ENCODE data around the gene LRRC15. TPM values are rescaled to one million over a fixed set of nuclear protein-coding genes. Genes with fewer than 3 reads are reported as not detected.

The LRRC15 gene
- polyA plus RNA-seq, 3 donors: not detected

DNA sequence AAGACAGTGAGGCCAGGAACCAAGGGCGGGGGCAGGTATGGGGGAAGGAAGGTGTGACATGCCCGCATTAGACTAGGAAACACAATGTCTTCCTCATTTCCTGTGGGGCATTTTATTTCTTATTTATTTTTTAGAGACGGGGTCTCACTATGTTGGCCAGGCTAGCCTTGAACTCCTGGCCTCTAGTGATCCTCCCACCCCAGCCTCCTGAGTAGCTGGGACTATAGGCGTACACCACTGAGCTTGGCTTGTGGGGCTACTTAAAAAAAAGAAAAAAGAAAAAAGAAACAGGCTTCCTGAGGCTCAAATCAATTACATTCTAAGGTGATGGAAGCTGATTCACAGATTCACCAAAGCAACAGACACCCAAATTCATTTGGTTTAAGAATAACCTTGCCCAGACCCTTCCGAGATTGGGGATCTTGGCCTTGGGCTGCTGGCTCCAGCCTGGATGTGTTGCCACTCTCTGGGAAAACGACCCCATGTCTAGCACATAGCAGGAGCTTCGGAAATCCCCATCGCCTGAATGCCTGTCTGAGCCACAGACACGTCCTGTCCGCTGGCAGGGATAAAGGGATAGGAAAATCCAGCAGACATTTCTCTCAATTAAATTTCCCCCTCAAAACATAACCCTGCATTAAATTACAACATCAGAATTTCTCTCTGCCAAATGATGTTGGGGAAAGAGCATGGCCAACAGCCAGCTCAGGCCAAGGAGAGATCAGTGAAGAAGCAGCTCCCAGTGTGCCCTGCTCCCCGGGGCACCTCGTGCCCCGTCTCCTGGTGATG is 31.4 kb downstream of the LRRC15 start:
- H3K9ac ChIP-seq (ENCODE audit: insufficient read depth, low read length, poor library complexity, severe bottlenecking): no peak overlapping the region
- H3K36me3 ChIP-seq (replicated peaks in 1 of 2; ENCODE audit: control insufficient read depth in 1 of 2, insufficient read depth in 2 of 2, low read length in 2 of 2): no peaks in the 10 kb centered on the region
- H3K4me2 ChIP-seq (replicated peaks; ENCODE audit: extremely low read depth, low read length, poor library complexity, severe bottlenecking): no peak overlapping the region
- Mint-ChIP-seq H3K36me3 (no peaks in the 10 kb centered on the region), H3K9me3 (peaks cover 0 to 4% (median 0%) of the 10 kb centered on the region in 7 donors), H3K4me3 (peak overlapping the region in 1 of 2 donors; percentile 4), H3K27me3 (ENCODE audit: low read depth in 3 of 3) (peaks cover 21 to 29% (median 25%) of the 10 kb centered on the region in 3 donors), H3K27ac (no peak overlapping the region), H3K4me1 (peaks cover 4% of the 10 kb centered on the region)
- H3K4me3 ChIP-seq (replicated peaks in 1 of 3; ENCODE audit: low read depth in 2 of 3, low read length in 3 of 3): no peak overlapping the region
- H3K27me3 ChIP-seq (ENCODE audit: control insufficient read depth in 2 of 2, insufficient read depth in 2 of 2, low read length in 2 of 2): peaks cover 0 to 3% of the 10 kb centered on the region in 2 donors
- H3K79me2 ChIP-seq (ENCODE audit: insufficient read depth, low read length): no peaks in the 10 kb centered on the region
- WGBS (ENCODE audit: insufficient coverage): 95% methylated on average over 4 of the region's 13 CpGs
- H2AFZ ChIP-seq (ENCODE audit: insufficient read depth, low read depth, low read length, poor library complexity, severe bottlenecking): no peak overlapping the region
- DNase-seq: no peak
- intact Hi-C loops (cut with micrococcal nuclease): no loop called here
- peaks cover 5 to 8% of the 10 kb centered on the region in 2 donors for H3K4me1 ChIP-seq (ENCODE audit: control insufficient read depth in 1 of 2, insufficient read depth in 2 of 2, low read length in 2 of 2)
- TF ChIP-seq, protein P1, sequence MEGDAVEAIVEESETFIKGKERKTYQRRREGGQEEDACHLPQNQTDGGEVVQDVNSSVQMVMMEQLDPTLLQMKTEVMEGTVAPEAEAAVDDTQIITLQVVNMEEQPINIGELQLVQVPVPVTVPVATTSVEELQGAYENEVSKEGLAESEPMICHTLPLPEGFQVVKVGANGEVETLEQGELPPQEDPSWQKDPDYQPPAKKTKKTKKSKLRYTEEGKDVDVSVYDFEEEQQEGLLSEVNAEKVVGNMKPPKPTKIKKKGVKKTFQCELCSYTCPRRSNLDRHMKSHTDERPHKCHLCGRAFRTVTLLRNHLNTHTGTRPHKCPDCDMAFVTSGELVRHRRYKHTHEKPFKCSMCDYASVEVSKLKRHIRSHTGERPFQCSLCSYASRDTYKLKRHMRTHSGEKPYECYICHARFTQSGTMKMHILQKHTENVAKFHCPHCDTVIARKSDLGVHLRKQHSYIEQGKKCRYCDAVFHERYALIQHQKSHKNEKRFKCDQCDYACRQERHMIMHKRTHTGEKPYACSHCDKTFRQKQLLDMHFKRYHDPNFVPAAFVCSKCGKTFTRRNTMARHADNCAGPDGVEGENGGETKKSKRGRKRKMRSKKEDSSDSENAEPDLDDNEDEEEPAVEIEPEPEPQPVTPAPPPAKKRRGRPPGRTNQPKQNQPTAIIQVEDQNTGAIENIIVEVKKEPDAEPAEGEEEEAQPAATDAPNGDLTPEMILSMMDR (IDR thresholded peaks at IDR 0.05): no peak
- no peaks in the 10 kb centered on the region for H3K9me3 ChIP-seq (replicated peaks in 1 of 2; ENCODE audit: control insufficient read depth in 1 of 2, insufficient read depth in 1 of 2, low read length in 2 of 2)
- H4K20me1 ChIP-seq (ENCODE audit: insufficient read depth, low read length): no peaks in the 10 kb centered on the region
- H3K27ac ChIP-seq (ENCODE audit: low read depth in 1 of 2, low read length in 2 of 2): no peak overlapping the region

DNA sequence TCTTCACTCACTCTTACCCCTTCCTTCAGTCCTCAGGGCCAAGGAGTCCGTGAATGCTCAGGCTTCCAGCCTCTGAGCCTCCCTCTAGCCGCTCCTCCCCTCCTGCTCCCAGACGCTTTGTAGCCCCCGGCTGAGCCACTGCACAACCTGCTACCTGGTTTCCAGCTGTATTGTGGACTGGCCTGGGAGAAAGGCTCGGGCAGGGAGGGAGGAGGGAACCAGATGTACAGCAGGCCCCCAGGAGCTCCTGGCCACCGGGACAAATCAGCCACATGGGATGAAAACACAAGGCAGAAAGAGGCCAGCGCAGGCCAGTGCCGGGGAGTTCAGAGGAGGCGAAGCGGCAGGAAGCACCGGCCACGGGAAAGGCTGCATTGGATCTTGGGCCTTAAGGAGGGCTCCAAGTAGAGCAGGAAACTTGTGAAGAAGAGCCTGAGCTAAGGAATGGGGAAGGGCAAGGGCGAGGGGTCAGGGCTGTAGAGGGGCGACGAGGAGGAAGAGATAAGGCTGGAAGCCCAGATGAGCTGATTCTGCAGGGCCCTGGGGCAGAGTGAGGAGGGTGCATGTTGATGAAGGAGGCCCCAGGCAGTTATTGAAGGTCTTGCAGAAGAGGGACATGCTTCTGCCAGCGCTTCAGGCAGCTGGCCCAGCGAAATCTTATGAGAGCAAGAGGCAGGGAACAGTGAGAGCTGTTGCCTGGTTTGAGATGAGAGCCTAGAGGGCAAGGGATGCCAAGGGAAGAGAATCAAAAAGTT is 32.8 kb downstream of the LRRC15 start:
- Histone ChIP-seq H3K4me1 (ENCODE audit: control insufficient read depth in 1 of 2, insufficient read depth in 2 of 2, low read length in 2 of 2) (peaks cover 6 to 9% of the 10 kb centered on the region in 2 donors), H3K9me3 (replicated peaks in 1 of 2; ENCODE audit: control insufficient read depth in 1 of 2, insufficient read depth in 1 of 2, low read length in 2 of 2) (no peaks in the 10 kb centered on the region), H4K20me1 (ENCODE audit: insufficient read depth, low read length) (no peaks in the 10 kb centered on the region), H3K9ac (ENCODE audit: insufficient read depth, low read length, poor library complexity, severe bottlenecking) (no peak overlapping the region), H3K79me2 (ENCODE audit: insufficient read depth, low read length) (no peaks in the 10 kb centered on the region), H2AFZ (ENCODE audit: insufficient read depth, low read depth, low read length, poor library complexity, severe bottlenecking) (no peak overlapping the region), H3K27ac (ENCODE audit: low read depth in 1 of 2, low read length in 2 of 2) (no peak overlapping the region), H3K4me3 (replicated peaks in 1 of 3; ENCODE audit: low read depth in 2 of 3, low read length in 3 of 3) (no peak overlapping the region), H3K27me3 (ENCODE audit: control insufficient read depth in 2 of 2, insufficient read depth in 2 of 2, low read length in 2 of 2) (peaks cover 3 to 14% of the 10 kb centered on the region in 2 donors), H3K36me3 (replicated peaks in 1 of 2; ENCODE audit: control insufficient read depth in 1 of 2, insufficient read depth in 2 of 2, low read length in 2 of 2) (no peaks in the 10 kb centered on the region), H3K4me2 (replicated peaks; ENCODE audit: extremely low read depth, low read length, poor library complexity, severe bottlenecking) (no peak overlapping the region)
- Mint-ChIP-seq H3K4me1 (peaks cover 5% of the 10 kb centered on the region), H3K27ac (no peak overlapping the region), H3K27me3 (ENCODE audit: low read depth in 3 of 3) (peaks cover 30 to 41% (median 33%) of the 10 kb centered on the region in 3 donors), H3K4me3 (peak overlapping the region in 1 of 2 donors; percentile 9), H3K36me3 (no peaks in the 10 kb centered on the region), H3K9me3 (peaks cover 0 to 4% (median 0%) of the 10 kb centered on the region in 7 donors)
- intact Hi-C loops (cut with micrococcal nuclease): no loop called here
- DNase-seq: no peak
- 97% methylated on average over 14 of the region's 17 CpGs for whole genome bisulfite sequencing (ENCODE audit: insufficient coverage)
- TF ChIP-seq, protein P1 (IDR thresholded peaks at IDR 0.05): no peak

Data from CD14-positive monocyte (primary cell).